Measurements from ENCODE around the gene TP53I3. TPM values are rescaled to one million over a fixed set of nuclear protein-coding genes. Genes with fewer than 3 reads are reported as not detected.
"Not testable (repeated sequence)": the region's sequence is repeated elsewhere in the genome, so short reads cannot be mapped to it uniquely, and the experiment has no call there.

The TP53I3 gene
- 80.3 and 133 TPM in 2 replicates for total RNA-seq

GRCh38 chr2:24084386-24085199 is at the start of gene TP53I3:
TP53I3 (minus strand) TSS chr2:24084834; CDS start chr2:24084326, 508 bp downstream.
- DNase-seq (ENCODE audit: extremely low read depth, low read depth, low spot score): no peak

- DNase-seq (ENCODE audit: extremely low read depth, low read depth, low spot score): no peak
Measured at GRCh38 chr2:24132543-24132942, 47.9 kb upstream of the TP53I3 start.

- DNase-seq (ENCODE audit: extremely low read depth, low read depth, low spot score): no peak
Measured at GRCh38 chr2:24125956-24126355, 41.3 kb upstream of the TP53I3 start.

- no peak for DNase-seq (ENCODE audit: extremely low read depth, low read depth, low spot score)
Measured at GRCh38 chr2:24123922-24124580, 39.4 kb upstream of the TP53I3 start.

- no peak for DNase-seq (ENCODE audit: extremely low read depth, low read depth, low spot score)
Measured at GRCh38 chr2:24123195-24123921, 38.7 kb upstream of the TP53I3 start, which contains the start of the genes FAM228B and PFN4. FAM228B (plus strand) TSS chr2:24123469; CDS start chr2:24124362, 893 bp downstream. PFN4 (minus strand) TSS chr2:24123334; CDS start chr2:24122535, 799 bp downstream.

GRCh38 chr2:24122366-24123194 is 37.9 kb upstream of the TP53I3 start:
- DNase-seq (ENCODE audit: extremely low read depth, low read depth, low spot score): no peak

GRCh38 chr2:24121469-24121868 is 36.8 kb upstream of the TP53I3 start:
- no peak for DNase-seq (ENCODE audit: extremely low read depth, low read depth, low spot score)

- no peak for DNase-seq (ENCODE audit: extremely low read depth, low read depth, low spot score)
Measured at GRCh38 chr2:24121066-24121465, 36.4 kb upstream of the TP53I3 start.

- no peak for DNase-seq (ENCODE audit: extremely low read depth, low read depth, low spot score)
Measured at GRCh38 chr2:24117902-24118301, 33.3 kb upstream of the TP53I3 start.

GRCh38 chr2:24115057-24115456 is 30.4 kb upstream of the TP53I3 start:
- no peak for DNase-seq (ENCODE audit: extremely low read depth, low read depth, low spot score)

- DNase-seq (ENCODE audit: extremely low read depth, low read depth, low spot score): no peak
Measured at GRCh38 chr2:24111407-24111901, 26.8 kb upstream of the TP53I3 start.

- no peak for DNase-seq (ENCODE audit: extremely low read depth, low read depth, low spot score)
Measured at GRCh38 chr2:24110660-24111303, 26.1 kb upstream of the TP53I3 start.

GRCh38 chr2:24109431-24109830 is 24.8 kb upstream of the TP53I3 start:
- not testable (repeated sequence) for DNase-seq (ENCODE audit: extremely low read depth, low read depth, low spot score)

- no peak for DNase-seq (ENCODE audit: extremely low read depth, low read depth, low spot score)
Measured at GRCh38 chr2:24107336-24107735, 22.7 kb upstream of the TP53I3 start.

GRCh38 chr2:24106786-24107185 is 22.2 kb upstream of the TP53I3 start:
- no peak for DNase-seq (ENCODE audit: extremely low read depth, low read depth, low spot score)

- DNase-seq (ENCODE audit: extremely low read depth, low read depth, low spot score): no peak
Measured at GRCh38 chr2:24105816-24106215, 21.2 kb upstream of the TP53I3 start.

- DNase-seq (ENCODE audit: extremely low read depth, low read depth, low spot score): no peak
Measured at GRCh38 chr2:24104906-24105305, 20.3 kb upstream of the TP53I3 start.

GRCh38 chr2:24104110-24104650 is 19.5 kb upstream of the TP53I3 start:
- DNase-seq (ENCODE audit: extremely low read depth, low read depth, low spot score): no peak

- no peak for DNase-seq (ENCODE audit: extremely low read depth, low read depth, low spot score)
Measured at GRCh38 chr2:24102677-24103076, 18.0 kb upstream of the TP53I3 start.
